Measurements from ENCODE around the gene LTBP2.

Gene LTBP2

GRCh38 chr14:74504412-74504811, 107.6 kb downstream of the LTBP2 start:
- DNase-seq: no peak
- POLR2A ChIA-PET: no interaction called here
- Histone ChIP-seq H3K27me3 (replicated peaks in 2 of 5; ENCODE audit: control insufficient read depth in 4 of 5, insufficient read depth in 5 of 5, low read length in 4 of 5) (no peaks in the 10 kb centered on the region), H3K4me1 (ENCODE audit: control extremely low read depth in 1 of 4, control insufficient read depth in 4 of 4, insufficient read depth in 4 of 4, low read length in 3 of 4) (peaks cover 0 to 4% (median 1%) of the 10 kb centered on the region in 4 experiments), H3K36me3 (ENCODE audit: control insufficient read depth in 4 of 4, insufficient read depth in 4 of 4, low read length in 3 of 4) (no peaks in the 10 kb centered on the region), H3K4me3 (ENCODE audit: control insufficient read depth in 1 of 7, extremely low read depth in 1 of 7, insufficient read depth in 4 of 7, low read depth in 2 of 7, low read length in 6 of 7) (no peak overlapping the region), H3K9me3 (ENCODE audit: control extremely low read depth in 1 of 5, control insufficient read depth in 4 of 5, insufficient read depth in 2 of 5, low read depth in 1 of 5, low read length in 4 of 5) (no peaks in the 10 kb centered on the region), H3K27ac (ENCODE audit: insufficient read depth in 1 of 2, low read depth in 1 of 2, low read length in 2 of 2, poor library complexity in 1 of 2, severe bottlenecking in 2 of 2) (no peak overlapping the region)
- WGBS (ENCODE audit: insufficient coverage): 96% methylated on average over 3 of the region's 4 CpGs
- CTCF ChIA-PET: interaction anchor here (0.6 to 1.8 kb wide), 4 partner anchors 14 to 105 kb away, joined by 3 to 4 read pairs (median 3); no protein-coding TSS in a partner anchor

- peaks cover 0 to 4% (median 1%) of the 10 kb centered on the region in 4 experiments for H3K4me1 ChIP-seq (ENCODE audit: control extremely low read depth in 1 of 4, control insufficient read depth in 4 of 4, insufficient read depth in 4 of 4, low read length in 3 of 4)
- WGBS (ENCODE audit: insufficient coverage): 97% methylated on average over 9 of the region's 12 CpGs
- H3K27me3 ChIP-seq (replicated peaks in 2 of 5; ENCODE audit: control insufficient read depth in 4 of 5, insufficient read depth in 5 of 5, low read length in 4 of 5): no peaks in the 10 kb centered on the region
- no peak for DNase-seq
- H3K27ac ChIP-seq (ENCODE audit: insufficient read depth in 1 of 2, low read depth in 1 of 2, low read length in 2 of 2, poor library complexity in 1 of 2, severe bottlenecking in 2 of 2): no peak overlapping the region
- POLR2A ChIA-PET: no interaction called here
- H3K4me3 ChIP-seq (ENCODE audit: control insufficient read depth in 1 of 7, extremely low read depth in 1 of 7, insufficient read depth in 4 of 7, low read depth in 2 of 7, low read length in 6 of 7): no peak overlapping the region
- no peaks in the 10 kb centered on the region for H3K9me3 ChIP-seq (ENCODE audit: control extremely low read depth in 1 of 5, control insufficient read depth in 4 of 5, insufficient read depth in 2 of 5, low read depth in 1 of 5, low read length in 4 of 5)
- no peaks in the 10 kb centered on the region for H3K36me3 ChIP-seq (ENCODE audit: control insufficient read depth in 4 of 4, insufficient read depth in 4 of 4, low read length in 3 of 4)
- CTCF ChIA-PET: interaction anchor here (1.8 to 2.6 kb wide), 2 partner anchors 8 to 105 kb away, joined by 4 to 7 read pairs; no protein-coding TSS in a partner anchor
These were observed 108.1 kb downstream of the LTBP2 start for GRCh38 chr14:74503938-74504335.

- Histone ChIP-seq H3K27ac (ENCODE audit: insufficient read depth in 1 of 2, low read depth in 1 of 2, low read length in 2 of 2, poor library complexity in 1 of 2, severe bottlenecking in 2 of 2) (no peak overlapping the region), H3K9me3 (ENCODE audit: control extremely low read depth in 1 of 5, control insufficient read depth in 4 of 5, insufficient read depth in 2 of 5, low read depth in 1 of 5, low read length in 4 of 5) (no peaks in the 10 kb centered on the region), H3K4me1 (ENCODE audit: control extremely low read depth in 1 of 4, control insufficient read depth in 4 of 4, insufficient read depth in 4 of 4, low read length in 3 of 4) (peaks cover 0 to 3% (median under 1%) of the 10 kb centered on the region in 4 experiments), H3K4me3 (ENCODE audit: control insufficient read depth in 1 of 7, extremely low read depth in 1 of 7, insufficient read depth in 4 of 7, low read depth in 2 of 7, low read length in 6 of 7) (no peak overlapping the region), H3K27me3 (replicated peaks in 2 of 5; ENCODE audit: control insufficient read depth in 4 of 5, insufficient read depth in 5 of 5, low read length in 4 of 5) (no peaks in the 10 kb centered on the region), H3K36me3 (ENCODE audit: control insufficient read depth in 4 of 4, insufficient read depth in 4 of 4, low read length in 3 of 4) (no peaks in the 10 kb centered on the region)
- ChIA-PET CTCF (interaction anchor here (1.1 to 2.6 kb wide), 4 partner anchors 9 to 106 kb away, joined by 3 to 7 read pairs (median 6); no protein-coding TSS in a partner anchor), POLR2A (interaction anchor here (0.6 kb wide), 1 partner anchor 360 kb away, joined by 3 read pairs; no protein-coding TSS in a partner anchor)
- WGBS (ENCODE audit: insufficient coverage): 91% methylated on average over 10 of the region's 14 CpGs
- DNase-seq: peak in 1 of 3 donors; percentile 58
These were observed 108.6 kb downstream of the LTBP2 start for GRCh38 chr14:74503291-74503937.

GRCh38 chr14:74502236-74503019, 109.6 kb downstream of the LTBP2 start:
- H3K4me1 ChIP-seq (ENCODE audit: control extremely low read depth in 1 of 4, control insufficient read depth in 4 of 4, insufficient read depth in 4 of 4, low read length in 3 of 4): peaks cover 0 to 3% (median under 1%) of the 10 kb centered on the region in 4 experiments
- WGBS (ENCODE audit: insufficient coverage): 99% methylated on average over 9 of the region's 21 CpGs
- no peak overlapping the region for H3K4me3 ChIP-seq (ENCODE audit: control insufficient read depth in 1 of 7, extremely low read depth in 1 of 7, insufficient read depth in 4 of 7, low read depth in 2 of 7, low read length in 6 of 7)
- DNase-seq: peak; percentile 25 to 54 (median 49)
- no peaks in the 10 kb centered on the region for H3K36me3 ChIP-seq (ENCODE audit: control insufficient read depth in 4 of 4, insufficient read depth in 4 of 4, low read length in 3 of 4)
- ChIA-PET POLR2A (no interaction called here), CTCF (interaction anchor here (0.6 to 2.6 kb wide), 8 partner anchors 10 to 286 kb away, joined by 3 to 7 read pairs (median 4); no protein-coding TSS in a partner anchor)
- no peak overlapping the region for H3K27ac ChIP-seq (ENCODE audit: insufficient read depth in 1 of 2, low read depth in 1 of 2, low read length in 2 of 2, poor library complexity in 1 of 2, severe bottlenecking in 2 of 2)
- H3K27me3 ChIP-seq (replicated peaks in 2 of 5; ENCODE audit: control insufficient read depth in 4 of 5, insufficient read depth in 5 of 5, low read length in 4 of 5): no peaks in the 10 kb centered on the region
- H3K9me3 ChIP-seq (ENCODE audit: control extremely low read depth in 1 of 5, control insufficient read depth in 4 of 5, insufficient read depth in 2 of 5, low read depth in 1 of 5, low read length in 4 of 5): no peaks in the 10 kb centered on the region

- Histone ChIP-seq H3K4me3 (ENCODE audit: control insufficient read depth in 1 of 7, extremely low read depth in 1 of 7, insufficient read depth in 4 of 7, low read depth in 2 of 7, low read length in 6 of 7) (no peak overlapping the region), H3K9me3 (ENCODE audit: control extremely low read depth in 1 of 5, control insufficient read depth in 4 of 5, insufficient read depth in 2 of 5, low read depth in 1 of 5, low read length in 4 of 5) (no peaks in the 10 kb centered on the region), H3K4me1 (ENCODE audit: control extremely low read depth in 1 of 4, control insufficient read depth in 4 of 4, insufficient read depth in 4 of 4, low read length in 3 of 4) (peaks cover 0 to 3% (median under 1%) of the 10 kb centered on the region in 4 experiments), H3K36me3 (ENCODE audit: control insufficient read depth in 4 of 4, insufficient read depth in 4 of 4, low read length in 3 of 4) (no peaks in the 10 kb centered on the region), H3K27ac (ENCODE audit: insufficient read depth in 1 of 2, low read depth in 1 of 2, low read length in 2 of 2, poor library complexity in 1 of 2, severe bottlenecking in 2 of 2) (no peak overlapping the region), H3K27me3 (replicated peaks in 2 of 5; ENCODE audit: control insufficient read depth in 4 of 5, insufficient read depth in 5 of 5, low read length in 4 of 5) (no peaks in the 10 kb centered on the region)
- WGBS (ENCODE audit: insufficient coverage): 88% methylated on average over 2 of the region's 5 CpGs
- DNase-seq: no peak
- CTCF ChIA-PET: interaction anchor here (1.0 to 2.6 kb wide), 5 partner anchors 11 to 108 kb away, joined by 3 to 7 read pairs (median 4); no protein-coding TSS in a partner anchor
- POLR2A ChIA-PET: no interaction called here
These were observed 110.3 kb downstream of the LTBP2 start for GRCh38 chr14:74501691-74502090.

GRCh38 chr14:74501135-74501614, 110.9 kb downstream of the LTBP2 start:
- peaks cover 0 to 2% (median 1%) of the 10 kb centered on the region in 4 experiments for H3K4me1 ChIP-seq (ENCODE audit: control extremely low read depth in 1 of 4, control insufficient read depth in 4 of 4, insufficient read depth in 4 of 4, low read length in 3 of 4)
- H3K36me3 ChIP-seq (ENCODE audit: control insufficient read depth in 4 of 4, insufficient read depth in 4 of 4, low read length in 3 of 4): peaks cover 0 to 5% (median 0%) of the 10 kb centered on the region in 4 experiments
- H3K4me3 ChIP-seq (ENCODE audit: control insufficient read depth in 1 of 7, extremely low read depth in 1 of 7, insufficient read depth in 4 of 7, low read depth in 2 of 7, low read length in 6 of 7): no peak overlapping the region
- H3K27me3 ChIP-seq (replicated peaks in 2 of 5; ENCODE audit: control insufficient read depth in 4 of 5, insufficient read depth in 5 of 5, low read length in 4 of 5): no peaks in the 10 kb centered on the region
- no peak overlapping the region for H3K27ac ChIP-seq (ENCODE audit: insufficient read depth in 1 of 2, low read depth in 1 of 2, low read length in 2 of 2, poor library complexity in 1 of 2, severe bottlenecking in 2 of 2)
- WGBS (ENCODE audit: insufficient coverage): 82% methylated on average over 4 of the region's 16 CpGs
- ChIA-PET CTCF (interaction anchor here (1.0 to 1.5 kb wide), 4 partner anchors 34 to 303 kb away, joined by 3 to 5 read pairs (median 4); no protein-coding TSS in a partner anchor), POLR2A (no interaction called here)
- H3K9me3 ChIP-seq (ENCODE audit: control extremely low read depth in 1 of 5, control insufficient read depth in 4 of 5, insufficient read depth in 2 of 5, low read depth in 1 of 5, low read length in 4 of 5): no peaks in the 10 kb centered on the region
- DNase-seq: peak in 1 of 3 donors; percentile 27

Measured in common myeloid progenitor, CD34-positive (primary cell).